ENCODE data around the gene KASH5.

The KASH5 gene

GRCh38 chr19:49427339-49427738 is 39.3 kb downstream of the KASH5 start:
- Histone ChIP-seq H3K9me3 (ENCODE audit: control insufficient read depth, insufficient read depth, low read length) (no peaks in the 10 kb centered on the region), H3K4me3 (ENCODE audit: low read length) (no peak overlapping the region), H3K4me2 (ENCODE audit: low read length) (no peak overlapping the region), H3K79me2 (ENCODE audit: control insufficient read depth, low read length) (no peaks in the 10 kb centered on the region), H3K27me3 (ENCODE audit: control insufficient read depth, low read length) (peaks cover 76% of the 10 kb centered on the region), H4K20me1 (ENCODE audit: control insufficient read depth, insufficient read depth, low read depth, low read length) (no peaks in the 10 kb centered on the region), H3K36me3 (ENCODE audit: control insufficient read depth, low read length) (no peaks in the 10 kb centered on the region), H3F3A (ENCODE audit: control insufficient read depth, insufficient read depth) (0 out of 2 replicates have a peak, but pooled peaks cover 7% of the 10 kb centered on the region), H3K27ac (ENCODE audit: low read depth, low read length) (no peak overlapping the region), H3K9me2 (replicated peaks; ENCODE audit: control insufficient read depth, low read length) (no peaks in the 10 kb centered on the region), H3K4me1 (ENCODE audit: control insufficient read depth, low read length) (peaks cover 49% of the 10 kb centered on the region)
- TF ChIP-seq EZH2phosphoT487 (IDR thresholded peaks at IDR 0.05; ENCODE audit: borderline replicate concordance, low read length), result no peak
- no peak for TF ChIP-seq CTCF (IDR thresholded peaks at IDR 0.05; ENCODE audit: low read depth, low read length, poor library complexity, severe bottlenecking)

- Histone ChIP-seq H3K79me2 (ENCODE audit: control insufficient read depth, low read length) (no peaks in the 10 kb centered on the region), H3K27ac (ENCODE audit: low read depth, low read length) (no peak overlapping the region), H3K36me3 (ENCODE audit: control insufficient read depth, low read length) (no peaks in the 10 kb centered on the region), H3K4me3 (ENCODE audit: low read length) (no peak overlapping the region), H3K9me3 (ENCODE audit: control insufficient read depth, insufficient read depth, low read length) (no peaks in the 10 kb centered on the region), H3K27me3 (ENCODE audit: control insufficient read depth, low read length) (peaks cover 70% of the 10 kb centered on the region), H3K9me2 (replicated peaks; ENCODE audit: control insufficient read depth, low read length) (no peaks in the 10 kb centered on the region), H3K4me1 (ENCODE audit: control insufficient read depth, low read length) (peaks cover 49% of the 10 kb centered on the region), H3K4me2 (ENCODE audit: low read length) (peak overlapping the region; percentile 10; the same call in 1 of the 2 replicates), H4K20me1 (ENCODE audit: control insufficient read depth, insufficient read depth, low read depth, low read length) (no peaks in the 10 kb centered on the region), H3F3A (ENCODE audit: control insufficient read depth, insufficient read depth) (0 out of 2 replicates have a peak, but pooled peaks cover 7% of the 10 kb centered on the region)
- TF ChIP-seq EZH2phosphoT487 (IDR thresholded peaks at IDR 0.05; ENCODE audit: borderline replicate concordance, low read length) (peak; percentile 92; the same call in 1 of the 2 replicates), CTCF (IDR thresholded peaks at IDR 0.05; ENCODE audit: low read depth, low read length, poor library complexity, severe bottlenecking) (no peak)
Measured at GRCh38 chr19:49427855-49428546, 40.0 kb downstream of the KASH5 start.

- H3K27ac ChIP-seq (ENCODE audit: low read depth, low read length), result no peak overlapping the region
- no peaks in the 10 kb centered on the region for H4K20me1 ChIP-seq (ENCODE audit: control insufficient read depth, insufficient read depth, low read depth, low read length)
- peaks cover 62% of the 10 kb centered on the region for H3K27me3 ChIP-seq (ENCODE audit: control insufficient read depth, low read length)
- 0 out of 2 replicates have a peak, but pooled peaks cover 5% of the 10 kb centered on the region for H3F3A ChIP-seq (ENCODE audit: control insufficient read depth, insufficient read depth)
- H3K79me2 ChIP-seq (ENCODE audit: control insufficient read depth, low read length), result no peaks in the 10 kb centered on the region
- peaks cover 42% of the 10 kb centered on the region for H3K4me1 ChIP-seq (ENCODE audit: control insufficient read depth, low read length)
- H3K4me2 ChIP-seq (ENCODE audit: low read length), result no peak overlapping the region
- no peak overlapping the region for H3K4me3 ChIP-seq (ENCODE audit: low read length)
- H3K36me3 ChIP-seq (ENCODE audit: control insufficient read depth, low read length), result no peaks in the 10 kb centered on the region
- H3K9me2 ChIP-seq (replicated peaks; ENCODE audit: control insufficient read depth, low read length), result no peaks in the 10 kb centered on the region
- no peaks in the 10 kb centered on the region for H3K9me3 ChIP-seq (ENCODE audit: control insufficient read depth, insufficient read depth, low read length)
- TF ChIP-seq CTCF (IDR thresholded peaks at IDR 0.05; ENCODE audit: low read depth, low read length, poor library complexity, severe bottlenecking) (no peak), EZH2phosphoT487 (IDR thresholded peaks at IDR 0.05; ENCODE audit: borderline replicate concordance, low read length) (no peak)
Measured at GRCh38 chr19:49428547-49429451, 40.8 kb downstream of the KASH5 start.

All from DOHH2 (cell line).